Ectodermal cell (in vitro differentiated cells): Measurements from ENCODE around the gene NRSN2.
A peak's percentile ranks its signal among the peaks of the same experiment; 100 is the strongest.
"Not testable (repeated sequence)": the region's sequence is repeated elsewhere in the genome, so short reads cannot be mapped to it uniquely, and the experiment has no call there.

ENCODE experiments used
- H3K27ac ChIP-seq: 2 replicates; pipeline ENCODE4 v1.7.0; 2013; ENCODE audit warnings: mild to moderate bottlenecking, low read depth, low read length; ENCODE audit not compliant: insufficient read depth, poor library complexity, severe bottlenecking
- H3K27me3 ChIP-seq: 2 replicates; pipeline ENCODE4 v1.7.0; 2013; ENCODE audit warnings: mild to moderate bottlenecking, low read length; ENCODE audit not compliant: insufficient read depth, control insufficient read depth, poor library complexity, severe bottlenecking
- H3K36me3 ChIP-seq: one replicate; pipeline ENCODE4 v1.7.0; 2013; ENCODE audit warnings: low read length; ENCODE audit not compliant: control insufficient read depth, insufficient read depth
- H3K4me1 ChIP-seq: one replicate; pipeline ENCODE4 v1.7.0; 2013; ENCODE audit warnings: low read length; ENCODE audit not compliant: control insufficient read depth, insufficient read depth
- H3K4me3 ChIP-seq: 2 replicates; pipeline ENCODE4 v1.7.0; 2013; ENCODE audit warnings: low read depth, low read length, control low read depth; ENCODE audit not compliant: insufficient read depth
- H3K9me3 ChIP-seq: 2 replicates; pipeline ENCODE4 v1.7.0; 2013; ENCODE audit warnings: mild to moderate bottlenecking, low read length, moderate library complexity; ENCODE audit not compliant: control insufficient read depth
- WGBS, 2 experiments: methylation state at CpG; one replicate each; pipeline ENCODE4 v1.1.7; 2013; ENCODE audit warnings: missing lambda C conversion rate in 2 of 2; 5-methylcytosine and 5-hydroxymethylcytosine counted together

Gene NRSN2

DNA sequence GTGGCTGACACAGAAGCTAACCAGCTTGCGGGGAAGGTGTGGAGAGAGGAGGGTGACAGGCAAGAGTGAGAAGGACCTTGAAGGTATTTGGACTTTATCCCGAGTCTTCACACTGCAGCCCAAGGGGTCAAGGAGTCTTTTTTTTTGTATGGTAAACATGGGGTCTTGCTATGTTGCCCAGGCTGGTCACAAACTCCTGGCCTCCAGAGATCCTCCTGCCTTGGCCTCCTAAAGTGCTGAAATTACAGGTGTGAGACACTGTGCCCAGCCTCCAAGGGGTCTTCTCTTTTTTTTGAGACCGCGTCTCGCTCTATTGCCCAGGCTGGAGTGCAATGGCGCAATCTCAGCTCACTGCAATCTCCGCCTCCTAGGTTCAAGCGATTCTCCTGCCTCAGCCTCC, 12.3 kb upstream of the NRSN2 start:
- Histone ChIP-seq H3K36me3 (no peaks in the 10 kb centered on the region), H3K9me3 (no peaks in the 10 kb centered on the region), H3K4me3 (no peak overlapping the region), H3K27ac (no peak overlapping the region), H3K4me1 (peaks cover 16% of the 10 kb centered on the region), H3K27me3 (no peaks in the 10 kb centered on the region)
- 89 to 93% methylated on average over 8 of the region's 8 CpGs for WGBS, 2 experiments

DNA sequence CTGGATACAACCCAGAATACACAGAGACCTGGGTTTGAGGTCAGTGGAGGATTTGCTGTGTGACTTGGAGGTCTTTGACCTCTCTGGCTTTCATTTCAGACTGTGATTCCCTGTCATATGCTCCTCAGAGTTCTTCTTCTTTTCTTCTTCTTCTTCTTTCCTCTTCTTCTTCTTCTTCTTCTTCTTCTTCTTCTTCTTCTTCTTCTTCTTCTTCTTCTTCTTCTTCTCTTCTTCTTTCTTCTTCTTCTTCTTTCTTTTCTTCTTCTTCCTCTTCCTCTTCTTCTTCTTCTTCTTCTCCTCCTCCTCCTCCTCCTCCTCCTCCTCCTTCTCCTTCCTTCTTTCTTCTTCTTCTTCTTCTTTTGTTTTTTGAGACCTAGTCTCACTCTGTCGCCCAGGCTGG, 10.9 kb upstream of the NRSN2 start:
- not testable (repeated sequence) for H3K27me3 ChIP-seq, H3K4me3 ChIP-seq, H3K4me1 ChIP-seq, H3K27ac ChIP-seq, H3K9me3 ChIP-seq, H3K36me3 ChIP-seq
- WGBS, 2 experiments = 82 to 88% methylated on average over 1 of the region's 1 CpG

- no peak overlapping the region for H3K27ac ChIP-seq
- H3K36me3 ChIP-seq = no peaks in the 10 kb centered on the region
- H3K4me1 ChIP-seq = peaks cover 3% of the 10 kb centered on the region
- 88 to 91% methylated on average over 2 of the region's 2 CpGs for WGBS, 2 experiments
- no peaks in the 10 kb centered on the region for H3K9me3 ChIP-seq
- no peak overlapping the region for H3K4me3 ChIP-seq
- H3K27me3 ChIP-seq = no peaks in the 10 kb centered on the region
Observed at GRCh38 chr20:341682-342081, 5.2 kb upstream of the NRSN2 start.

GRCh38 chr20:343107-343506, 3.8 kb upstream of the NRSN2 start:
- Histone ChIP-seq H3K36me3 (no peaks in the 10 kb centered on the region), H3K9me3 (no peaks in the 10 kb centered on the region), H3K27ac (no peak overlapping the region), H3K27me3 (no peaks in the 10 kb centered on the region), H3K4me1 (peaks cover 3% of the 10 kb centered on the region), H3K4me3 (no peak overlapping the region)

DNA sequence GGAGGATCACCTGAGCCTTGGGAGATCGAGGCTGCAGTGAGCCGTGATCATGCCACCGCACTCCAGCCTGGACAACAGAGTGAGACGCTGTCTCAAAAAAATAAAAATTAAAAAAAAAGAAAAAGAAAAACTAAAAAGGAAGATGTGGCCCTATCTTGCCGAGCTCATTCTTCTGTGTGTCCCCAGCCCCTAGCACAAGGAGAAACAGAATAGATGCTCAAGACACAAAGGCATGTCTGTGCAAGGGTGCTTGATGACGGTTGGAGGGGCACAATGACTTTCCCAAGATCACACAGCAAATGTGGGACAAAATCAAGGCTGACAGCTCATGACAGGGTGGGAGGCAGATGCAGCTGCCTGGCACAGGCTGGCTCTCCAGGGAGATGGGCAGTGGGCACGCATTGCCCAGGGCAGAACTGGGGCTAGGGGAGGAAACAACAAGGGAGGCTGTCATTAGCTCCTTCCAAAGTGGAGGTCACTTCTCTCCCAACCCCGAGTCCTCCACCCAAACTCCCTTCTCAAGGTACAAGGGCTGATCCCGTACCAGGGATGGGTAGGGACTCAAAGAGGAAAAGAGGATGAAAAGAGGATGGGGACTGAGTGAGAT, 775 bp upstream of the NRSN2 start:
- Histone ChIP-seq H3K9me3 (no peaks in the 10 kb centered on the region), H3K27ac (no peak overlapping the region), H3K4me1 (peaks cover 9% of the 10 kb centered on the region), H3K27me3 (peaks cover 3% of the 10 kb centered on the region), H3K4me3 (peak overlapping the region; percentile 78), H3K36me3 (no peaks in the 10 kb centered on the region)
- 67 to 68% methylated on average over 9 of the region's 9 CpGs for WGBS, 2 experiments

DNA sequence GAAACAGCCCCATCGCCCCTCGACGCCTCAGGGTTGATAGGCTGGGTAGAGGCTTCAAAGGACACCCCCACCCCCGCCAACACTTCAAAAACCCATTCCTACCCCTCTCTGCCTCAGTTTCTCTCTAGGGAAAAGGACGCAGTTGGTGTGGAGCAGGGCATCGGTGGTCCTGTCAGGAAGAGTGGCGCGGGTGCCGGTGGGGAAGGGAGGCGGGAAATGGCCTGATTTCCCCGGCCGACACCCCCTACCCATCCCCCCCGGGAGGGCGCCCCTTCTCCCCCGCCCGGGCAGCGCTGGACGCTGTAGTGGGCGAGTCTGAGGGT, 367 bp downstream of the NRSN2 start:
- WGBS, 2 experiments = 0% methylated on average over 17 to 19 of the region's 19 CpGs
- H3K9me3 ChIP-seq = no peaks in the 10 kb centered on the region
- H3K4me3 ChIP-seq = peak overlapping the region; percentile 78
- peaks cover 3% of the 10 kb centered on the region for H3K27me3 ChIP-seq
- H3K27ac ChIP-seq = peak overlapping the region; percentile 77
- no peaks in the 10 kb centered on the region for H3K36me3 ChIP-seq
- H3K4me1 ChIP-seq = peaks cover 9% of the 10 kb centered on the region

DNA sequence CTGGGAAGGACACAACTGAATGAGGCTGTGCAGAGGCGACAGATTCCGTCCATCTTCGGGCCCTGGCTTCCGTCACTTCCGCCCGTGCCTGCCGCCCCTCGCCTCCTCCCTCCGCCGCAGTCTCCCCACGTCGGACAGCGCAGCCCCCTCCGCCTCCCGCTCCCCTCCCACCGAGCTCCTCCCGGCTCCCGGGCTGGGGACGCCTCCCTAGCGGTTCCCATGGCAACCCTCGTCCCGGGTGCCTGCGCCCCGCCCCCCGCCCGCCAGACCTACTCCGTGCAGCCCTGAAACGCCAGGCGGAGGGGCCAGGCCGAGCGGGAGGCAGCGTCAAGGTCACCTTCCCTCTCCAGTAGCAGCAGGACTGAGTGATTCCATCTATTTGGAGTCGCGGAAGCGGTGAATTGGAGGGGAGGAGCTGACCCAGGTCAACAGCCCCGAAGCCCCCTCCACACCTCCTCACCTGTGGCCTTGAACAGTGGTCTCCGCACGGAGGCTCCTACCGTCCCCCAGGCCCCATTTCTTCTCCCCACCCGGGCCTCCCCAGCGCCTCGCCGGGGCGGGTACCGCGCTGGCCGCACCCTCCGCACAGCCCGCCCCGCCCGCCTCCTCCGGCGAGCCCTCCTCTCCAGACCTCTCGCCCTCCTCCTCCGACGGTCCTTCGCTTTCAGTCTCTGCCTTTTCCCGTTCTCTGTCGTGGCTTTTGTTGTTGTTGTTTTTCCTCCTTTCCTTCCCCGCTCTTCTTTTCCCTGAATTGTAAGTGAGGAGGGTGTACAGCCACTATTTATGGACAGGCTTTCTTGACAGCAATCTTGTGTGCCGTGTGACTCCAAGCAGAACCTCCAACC, 951 bp downstream of the NRSN2 start:
- WGBS, 2 experiments = 0% methylated on average over 57 to 61 of the region's 61 CpGs

DNA sequence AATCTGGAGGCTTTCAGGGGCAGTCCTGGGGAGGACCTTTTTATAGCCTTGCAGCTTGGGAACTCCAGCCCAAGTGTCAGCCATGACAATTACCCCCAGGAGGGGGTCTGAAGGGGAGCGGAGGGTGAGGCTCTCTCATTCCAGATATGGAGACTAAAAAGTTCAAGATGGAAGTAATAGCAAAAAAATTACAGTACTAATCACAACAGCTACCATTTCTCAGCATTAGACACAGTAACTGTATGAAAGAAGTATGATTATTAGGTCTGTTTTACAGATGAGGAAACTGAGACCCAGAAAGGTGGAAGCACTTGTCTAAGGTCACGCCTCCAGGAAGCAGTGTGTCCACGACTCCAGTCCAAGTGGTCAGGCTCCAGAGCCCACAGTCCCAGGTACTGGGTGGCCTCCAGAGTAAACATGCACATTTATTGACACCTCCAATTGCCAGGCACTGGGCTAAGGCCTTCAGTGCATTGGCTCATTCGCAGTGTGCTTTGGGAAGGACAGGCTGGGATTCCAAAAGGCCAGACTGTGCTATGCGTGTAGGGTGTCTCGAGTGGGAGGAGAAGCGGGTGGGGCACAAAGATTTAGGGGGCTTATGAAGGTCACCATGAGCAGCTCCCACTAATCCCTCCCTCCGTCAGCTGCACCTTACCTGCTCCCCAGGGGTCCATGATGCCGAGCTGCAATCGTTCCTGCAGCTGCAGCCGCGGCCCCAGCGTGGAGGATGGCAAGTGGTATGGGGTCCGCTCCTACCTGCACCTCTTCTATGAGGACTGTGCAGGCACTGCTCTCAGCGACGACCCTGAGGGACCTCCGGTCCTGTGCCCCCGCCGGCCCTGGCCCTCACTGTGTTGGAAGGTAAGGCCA, 2.3 kb downstream of the NRSN2 start:
- WGBS, 2 experiments = 91 to 95% methylated on average over 18 of the region's 19 CpGs
- H3K9me3 ChIP-seq = no peaks in the 10 kb centered on the region
- no peak overlapping the region for H3K27ac ChIP-seq
- peaks cover 3% of the 10 kb centered on the region for H3K27me3 ChIP-seq
- H3K36me3 ChIP-seq = no peaks in the 10 kb centered on the region
- H3K4me3 ChIP-seq = no peak overlapping the region
- peaks cover 9% of the 10 kb centered on the region for H3K4me1 ChIP-seq

More for the DNA sequence above, 951 bp downstream of the NRSN2 start:
- peak overlapping the region; percentile 78 for H3K4me3 ChIP-seq
- peak overlapping the region; percentile 59 for H3K27ac ChIP-seq
- no peaks in the 10 kb centered on the region for H3K36me3 ChIP-seq
- no peaks in the 10 kb centered on the region for H3K9me3 ChIP-seq
- H3K27me3 ChIP-seq = peaks cover 3% of the 10 kb centered on the region
- H3K4me1 ChIP-seq = peaks cover 9% of the 10 kb centered on the region

GRCh38 chr20:353166-353565, 6.3 kb downstream of the NRSN2 start:
- H3K9me3 ChIP-seq = no peaks in the 10 kb centered on the region
- H3K27me3 ChIP-seq = peaks cover 3% of the 10 kb centered on the region
- no peaks in the 10 kb centered on the region for H3K36me3 ChIP-seq
- H3K27ac ChIP-seq = no peak overlapping the region
- H3K4me1 ChIP-seq = peaks cover 5% of the 10 kb centered on the region
- no peak overlapping the region for H3K4me3 ChIP-seq
- WGBS, 2 experiments = 92 to 94% methylated on average over 13 of the region's 13 CpGs

DNA sequence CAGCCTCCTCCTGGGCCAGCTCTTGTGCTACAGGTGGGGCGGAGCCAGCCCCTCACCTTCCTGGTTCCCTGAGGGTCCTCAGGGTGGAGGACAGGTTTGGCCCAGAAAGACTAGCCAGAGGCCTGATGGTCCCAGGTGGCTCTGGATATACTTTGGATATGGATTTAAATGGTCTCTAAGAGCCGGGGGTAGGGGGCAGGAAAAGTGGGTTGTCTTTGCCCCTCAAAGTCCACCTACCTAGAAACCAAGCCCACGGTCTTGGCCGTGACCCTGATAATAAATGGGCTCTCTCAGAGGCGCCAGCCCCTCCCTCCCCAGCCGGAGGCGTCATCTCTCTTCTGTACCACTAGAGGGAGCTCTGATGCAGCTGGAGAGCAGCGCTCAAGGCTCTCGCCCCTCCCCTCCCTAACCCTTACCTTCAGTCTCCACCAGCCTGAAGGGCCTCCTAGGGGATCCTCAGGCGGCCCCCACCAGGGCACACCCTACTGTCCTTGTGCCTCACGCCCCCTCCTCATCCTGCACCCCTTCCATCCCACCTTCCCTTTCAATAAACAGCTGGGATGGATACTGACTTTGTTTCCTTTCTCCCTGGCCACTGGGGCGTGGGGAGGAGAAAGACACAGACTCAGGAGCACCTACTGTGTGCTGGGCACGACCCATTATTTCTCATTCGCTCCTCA, 7.5 kb downstream of the NRSN2 start:
- Histone ChIP-seq H3K9me3 (no peaks in the 10 kb centered on the region), H3K4me1 (no peaks in the 10 kb centered on the region), H3K27ac (no peak overlapping the region), H3K4me3 (no peak overlapping the region), H3K27me3 (no peaks in the 10 kb centered on the region), H3K36me3 (no peaks in the 10 kb centered on the region)
- 24 to 27% methylated on average over 14 of the region's 14 CpGs for WGBS, 2 experiments
